SK-N-SH (cell line): ENCODE measurements around the gene MYOM1. TPM values are rescaled to one million over a fixed set of nuclear protein-coding genes. Genes with fewer than 3 reads are reported as not detected.

Source experiments
- CTCF ChIA-PET: fragments of 300-600, 350-600 bp; formaldehyde crosslinking; extraction: SDS; loops from one replicate; lab custom pipeline; 2021; lab: Yijun Ruan, JAX
- POLR2A ChIA-PET: fragments of 350-600 bp; sonication (Branson Sonifier 250); formaldehyde crosslinking; extraction: SDS; loops from one replicate; lab custom pipeline; 2020; ENCODE audit warnings: antibody characterized with exemption, inconsistent platforms; lab: Yijun Ruan, JAX
- DNase-seq: peaks from one replicate; pipeline ENCODE4 v3.0.0; 2012
- H2AFZ ChIP-seq: fragments of 200-600 bp; sonication (generic); 2 replicates; pipeline ENCODE4 v1.8.1; 2016; ENCODE audit warnings: antibody characterized with exemption, mild to moderate bottlenecking, low read depth
- H3F3A ChIP-seq: fragments of 200-600 bp; sonication (generic); replicated peaks from 2 replicates; pipeline ENCODE3; 2016; ENCODE audit warnings: antibody characterized with exemption, mild to moderate bottlenecking; ENCODE audit not compliant: insufficient read depth
- H3K27ac ChIP-seq, 2 experiments: fragments of 200-500 bp in 1 of 2; fragments of 200-600 bp in 1 of 2; sonication (Bioruptor generic) in 1 of 2; sonication (generic), shearing (Covaris generic) in 1 of 2; 2 replicates each; pipeline versions ENCODE4 v1.5.1 to v1.6.1; 2014 to 2016; ENCODE audit warnings: low read depth in 2 of 2, inconsistent platforms in 1 of 2, low read length in 1 of 2, mild to moderate bottlenecking in 1 of 2, mixed read lengths in 1 of 2
- H3K27me3 ChIP-seq: fragments of 200-600 bp; sonication (generic), shearing (Covaris generic); 2 replicates; pipeline ENCODE4 v1.6.1; 2016; ENCODE audit warnings: mixed run types; ENCODE audit not compliant: insufficient read depth
- H3K36me3 ChIP-seq, 2 experiments: fragments of 200-500 bp in 1 of 2; fragments of 200-600 bp in 1 of 2; sonication (Bioruptor generic) in 1 of 2; sonication (generic) in 1 of 2; replicated peaks in 1 of 2; 2 replicates each; pipeline versions ENCODE3 to v1.5.1; 2014 to 2016; ENCODE audit warnings: low read length in 1 of 2, mild to moderate bottlenecking in 1 of 2; ENCODE audit not compliant: insufficient read depth in 2 of 2, control insufficient read depth in 1 of 2
- H3K4me1 ChIP-seq, 2 experiments: fragments of 200-500 bp in 1 of 2; fragments of 200-600 bp in 1 of 2; sonication (Bioruptor generic) in 1 of 2; sonication (generic), shearing (Covaris generic) in 1 of 2; 2 replicates each; pipeline versions ENCODE4 v1.5.1 to v1.6.1; 2014 to 2016; ENCODE audit warnings: low read depth in 1 of 2, low read length in 1 of 2, mixed run types in 1 of 2; ENCODE audit not compliant: insufficient read depth in 2 of 2, control insufficient read depth in 1 of 2
- H3K4me2 ChIP-seq: fragments of 200-600 bp; sonication (generic), shearing (Covaris generic); 2 replicates; pipeline ENCODE4 v1.6.1; 2017; ENCODE audit warnings: mixed run types
- H3K4me3 ChIP-seq, 2 experiments: fragments of 200-500 bp in 1 of 2; fragments of 200-600 bp in 1 of 2; sonication (Bioruptor generic) in 1 of 2; sonication (generic), shearing (Covaris generic) in 1 of 2; 2 replicates each; pipeline versions ENCODE4 v1.5.1 to v1.8.1; 2014 to 2016; ENCODE audit warnings: low read depth in 2 of 2, inconsistent platforms in 1 of 2, low read length in 1 of 2, mild to moderate bottlenecking in 1 of 2, mixed read lengths in 1 of 2, moderate library complexity in 1 of 2
- H3K79me2 ChIP-seq: fragments of 200-600 bp; sonication (generic); 2 replicates; pipeline ENCODE4 v1.8.1; 2017; ENCODE audit warnings: mild to moderate bottlenecking; ENCODE audit not compliant: insufficient read depth
- H3K9ac ChIP-seq: fragments of 200-600 bp; sonication (generic); 2 replicates; pipeline ENCODE4 v1.6.1; 2017; ENCODE audit warnings: mixed run types
- H3K9me2 ChIP-seq: fragments of 200-600 bp; sonication (generic); 2 replicates; pipeline ENCODE4 v1.6.1; 2017; ENCODE audit warnings: mixed run types
- H3K9me3 ChIP-seq: fragments of 200-600 bp; sonication (generic); 2 replicates; pipeline ENCODE4 v1.6.1; 2017; ENCODE audit warnings: mixed run types, mild to moderate bottlenecking, moderate library complexity
- H4K20me1 ChIP-seq: fragments of 200-600 bp; sonication (generic); 2 replicates; pipeline ENCODE4 v1.6.1; 2017; ENCODE audit warnings: mild to moderate bottlenecking, mixed run types; ENCODE audit not compliant: insufficient read depth
- CHD2 ChIP-seq: fragments of 150-350 bp; IDR thresholded peaks from 2 replicates; pipeline ENCODE4 v1.6.1; 2018; ENCODE audit warnings: low read length; ENCODE audit not compliant: partially characterized antibody
- CTCF ChIP-seq: fragments of 200-600 bp; sonication (generic); IDR thresholded peaks from 2 replicates; pipeline ENCODE4 v1.6.1; 2017; ENCODE audit warnings: antibody characterized with exemption, mild to moderate bottlenecking, moderate library complexity
- EP300 ChIP-seq, 2 experiments: IDR thresholded peaks; 2 replicates each; pipeline versions ENCODE4 v1.4.0 to v1.6.1; 2012; ENCODE audit warnings: borderline replicate concordance in 1 of 2, low read depth in 1 of 2, low read length in 1 of 2
- FOSL2 ChIP-seq: IDR thresholded peaks from 2 replicates; pipeline ENCODE4 v1.4.0; 2012; ENCODE audit warnings: low read depth, mild to moderate bottlenecking, moderate library complexity, borderline replicate concordance
- FOXJ3 ChIP-seq: sonication (generic); formaldehyde crosslinking; IDR thresholded peaks from 2 replicates; pipeline ENCODE4 v1.5.1; 2020; ENCODE audit warnings: mild to moderate bottlenecking, missing genetic modification reagents
- GATA2 ChIP-seq: sonication (generic); formaldehyde crosslinking; IDR thresholded peaks from 2 replicates; pipeline ENCODE4 v1.5.0; 2020; ENCODE audit warnings: mild to moderate bottlenecking, missing genetic modification reagents
- IRF3 ChIP-seq: fragments of 150-350 bp; IDR thresholded peaks from 2 replicates; pipeline ENCODE4 v1.6.1; 2016; ENCODE audit warnings: mild to moderate bottlenecking, low read depth, low read length
- MXI1 ChIP-seq: IDR thresholded peaks from 2 replicates; pipeline ENCODE4 v1.6.1; 2012; ENCODE audit warnings: mild to moderate bottlenecking, low read depth, low read length, improper control_type of control experiment
- NRF1 ChIP-seq: IDR thresholded peaks from 2 replicates; pipeline ENCODE4 v1.6.1; 2012; ENCODE audit warnings: low read depth, mild to moderate bottlenecking, low read length
- POLR2AphosphoS5 ChIP-seq: IDR thresholded peaks from 2 replicates; pipeline ENCODE4 v1.6.1; 2012; ENCODE audit warnings: low read depth, low read length
- RCOR1 ChIP-seq: fragments of 150-350 bp; IDR thresholded peaks from 2 replicates; pipeline ENCODE4 v1.6.1; 2017; ENCODE audit warnings: antibody characterized with exemption, low read length
- SIN3A ChIP-seq: IDR thresholded peaks from 2 replicates; pipeline ENCODE4 v1.6.1; 2012; ENCODE audit warnings: low read depth, mild to moderate bottlenecking, low read length, moderate library complexity, borderline replicate concordance
- TCF12 ChIP-seq: IDR thresholded peaks from 2 replicates; pipeline ENCODE4 v1.4.0; 2012
- TEAD4 ChIP-seq: IDR thresholded peaks from 2 replicates; pipeline ENCODE4 v1.4.0; 2012; ENCODE audit warnings: mild to moderate bottlenecking, borderline replicate concordance; ENCODE audit not compliant: insufficient read depth
- USF1 ChIP-seq: IDR thresholded peaks from 2 replicates; pipeline ENCODE4 v1.4.0; 2012; ENCODE audit warnings: low read depth, borderline replicate concordance
- ZBTB33 ChIP-seq: IDR thresholded peaks from 2 replicates; pipeline ENCODE4 v1.4.0; 2012; ENCODE audit warnings: low read depth, borderline replicate concordance
- WGBS: methylation state at CpG from one replicate; pipeline ENCODE4 v1.1.6; 2017; ENCODE audit warnings: low lambda C conversion rate; 5-methylcytosine and 5-hydroxymethylcytosine counted together
- polyA plus RNA-seq, 3 experiments: library from polyadenylated mRNA; depleted of rRNA; stranded (reverse); fragments of >200 nt; gene quantifications; 2 replicates each; pipeline ENCODE4 v1.2.3, GENCODE V29; 2012
- TF ChIP-seq, protein P1 (sequence below): IDR thresholded peaks from 2 replicates; pipeline ENCODE4 v1.4.0; 2012; ENCODE audit warnings: low read depth
- TF ChIP-seq, protein P2 (sequence below): fragments of 150-350 bp; IDR thresholded peaks from 2 replicates; pipeline ENCODE4 v1.6.1; 2017; ENCODE audit warnings: antibody characterized with exemption, low read length, low read depth, borderline replicate concordance

The MYOM1 gene
- polyA plus RNA-seq, 1 of the 3 experiments (the other 2 are of a cell fraction) = 0.07 TPM

GRCh38 chr18:3217948-3218647, 1.7 kb downstream of the MYOM1 start:
- POLR2A ChIA-PET = no interaction called here
- Histone ChIP-seq H3K9me2 (no peaks in the 10 kb centered on the region), H2AFZ (no peak overlapping the region), H3K27me3 (no peaks in the 10 kb centered on the region)
- TF ChIP-seq TEAD4 (no peak), RCOR1 (no peak), NRF1 (no peak), SIN3A (no peak), GATA2 (CRISPR knock-in tag) (no peak), CHD2 (no peak)
- TF ChIP-seq, protein P1, sequence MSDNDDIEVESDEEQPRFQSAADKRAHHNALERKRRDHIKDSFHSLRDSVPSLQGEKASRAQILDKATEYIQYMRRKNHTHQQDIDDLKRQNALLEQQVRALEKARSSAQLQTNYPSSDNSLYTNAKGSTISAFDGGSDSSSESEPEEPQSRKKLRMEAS = no peak
- TF ChIP-seq, all 33 proteins: peak for 0
- Histone ChIP-seq H3K36me3 (no peaks in the 10 kb centered on the region), H3K9me3 (no peaks in the 10 kb centered on the region), H3K27ac (no peak overlapping the region), H3F3A (no peaks in the 10 kb centered on the region), H3K9ac (no peak overlapping the region), H4K20me1 (no peaks in the 10 kb centered on the region), H3K4me3 (no peak overlapping the region), H3K79me2 (no peaks in the 10 kb centered on the region), H3K4me1 (peaks cover 0 to 4% of the 10 kb centered on the region in 2 experiments; a peak in 1 of 4 replicates), H3K4me2 (no peak overlapping the region)
- 52% methylated on average over 3 of the region's 3 CpGs for WGBS
- CTCF ChIA-PET = interaction anchor here (0.9 to 1.2 kb wide), 2 partner anchors 18 to 28 kb away, joined by 3 read pairs; no protein-coding TSS in a partner anchor
- DNase-seq = no peak

DNA sequence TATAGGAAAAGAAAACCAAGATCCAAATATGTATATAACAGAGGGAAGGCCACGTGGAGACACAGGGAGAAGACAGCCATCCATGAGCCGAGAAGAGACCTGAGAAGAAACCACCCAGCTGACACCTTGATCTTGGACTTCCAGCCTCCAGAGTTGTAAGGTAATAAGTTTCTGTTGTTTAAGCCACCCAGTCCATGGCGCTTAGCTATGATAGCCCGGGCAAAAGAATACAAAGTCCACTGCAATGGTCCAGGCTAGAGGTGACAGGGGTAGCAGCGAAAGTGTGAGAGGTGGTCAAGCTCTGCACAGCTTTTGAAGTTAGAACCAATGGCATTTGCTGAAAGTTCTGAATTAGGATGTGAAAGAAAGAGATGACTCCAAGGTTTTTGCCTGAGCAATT, 2.8 kb downstream of the MYOM1 start:
- Histone ChIP-seq H3K9ac (no peak overlapping the region), H3K9me2 (no peaks in the 10 kb centered on the region), H3K4me1 (peaks cover 0 to 7% of the 10 kb centered on the region in 2 experiments; a peak in 2 of 4 replicates), H3K79me2 (no peaks in the 10 kb centered on the region), H3K9me3 (no peaks in the 10 kb centered on the region), H2AFZ (no peak overlapping the region), H4K20me1 (no peaks in the 10 kb centered on the region), H3K36me3 (no peaks in the 10 kb centered on the region), H3K27ac (no peak overlapping the region), H3F3A (no peaks in the 10 kb centered on the region), H3K4me3 (no peak overlapping the region), H3K27me3 (no peaks in the 10 kb centered on the region), H3K4me2 (no peak overlapping the region)
- WGBS = 74% methylated on average over 5 of the region's 5 CpGs
- ChIA-PET CTCF (no interaction called here), POLR2A (no interaction called here)
- DNase-seq = no peak
- TF ChIP-seq POLR2AphosphoS5 (no peak), CTCF (no peak), IRF3 (no peak), FOXJ3 (CRISPR knock-in tag) (no peak), ZBTB33 (no peak), GATA2 (CRISPR knock-in tag) (no peak), EP300 (IDR thresholded peaks at IDR 0.05; ENCODE audit: borderline replicate concordance in 1 of 2, low read depth in 1 of 2, low read length in 1 of 2) (no peak), TCF12 (no peak), MXI1 (no peak), USF1 (no peak), FOSL2 (no peak), TEAD4 (no peak)
- TF ChIP-seq, protein P2, sequence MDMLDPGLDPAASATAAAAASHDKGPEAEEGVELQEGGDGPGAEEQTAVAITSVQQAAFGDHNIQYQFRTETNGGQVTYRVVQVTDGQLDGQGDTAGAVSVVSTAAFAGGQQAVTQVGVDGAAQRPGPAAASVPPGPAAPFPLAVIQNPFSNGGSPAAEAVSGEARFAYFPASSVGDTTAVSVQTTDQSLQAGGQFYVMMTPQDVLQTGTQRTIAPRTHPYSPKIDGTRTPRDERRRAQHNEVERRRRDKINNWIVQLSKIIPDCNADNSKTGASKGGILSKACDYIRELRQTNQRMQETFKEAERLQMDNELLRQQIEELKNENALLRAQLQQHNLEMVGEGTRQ = no peak
